Fibroblast of upper back skin (primary cell): ENCODE results near the gene PRKACG.
"Not testable (repeated sequence)": the region's sequence is repeated elsewhere in the genome, so short reads cannot be mapped to it uniquely, and the experiment has no call there.

Experiments used
- DNase-seq: peaks from one replicate; pipeline ENCODE4 v3.0.0-alpha.2; 2013

PRKACG gene

DNA sequence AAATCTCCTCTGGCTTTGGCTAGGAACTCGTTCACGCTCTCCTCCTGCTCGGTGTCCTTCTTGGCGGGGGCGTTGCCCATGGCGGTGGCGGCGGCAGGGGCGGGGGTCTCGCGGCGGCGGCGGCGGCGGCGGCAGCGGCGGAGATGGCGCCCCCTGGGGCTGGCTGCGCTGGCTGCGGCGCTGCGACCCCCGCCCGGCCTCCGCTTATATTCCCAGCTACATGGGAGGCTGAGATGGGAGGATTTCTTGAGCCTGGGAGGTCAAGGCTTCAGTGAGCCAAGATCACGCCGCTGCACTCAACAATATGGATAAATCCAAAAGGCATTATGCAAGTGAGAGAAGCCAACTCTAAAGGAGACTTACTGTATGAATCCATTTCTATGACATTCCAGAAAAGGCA, at the start of gene PRKACG:
Gene PRKACG, minus strand, starts transcription at position 101 of the 400 bp plus-strand sequence. Its CDS starts 21 bp downstream, at position 80.
- DNase-seq: no peak

DNA sequence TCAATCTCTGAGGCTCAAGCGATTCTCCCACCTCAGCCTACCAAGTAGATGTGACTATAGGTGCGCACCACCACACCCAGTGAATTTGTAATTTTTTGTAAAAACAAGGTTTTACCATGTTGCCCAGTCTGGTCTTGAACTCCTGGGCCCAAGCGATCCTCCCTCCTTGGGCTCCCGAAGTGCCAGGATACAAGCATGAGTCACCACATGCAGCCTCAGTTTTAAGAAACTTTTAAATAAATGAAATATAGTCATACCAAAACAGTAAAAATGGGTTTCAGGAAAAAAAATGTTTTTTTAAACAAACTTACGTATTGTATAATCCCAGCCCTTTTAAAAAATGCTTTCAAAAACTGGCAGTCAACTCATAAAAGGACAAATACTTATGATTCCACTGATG, 48.3 kb upstream of the PRKACG start:
- DNase-seq: no peak

DNA sequence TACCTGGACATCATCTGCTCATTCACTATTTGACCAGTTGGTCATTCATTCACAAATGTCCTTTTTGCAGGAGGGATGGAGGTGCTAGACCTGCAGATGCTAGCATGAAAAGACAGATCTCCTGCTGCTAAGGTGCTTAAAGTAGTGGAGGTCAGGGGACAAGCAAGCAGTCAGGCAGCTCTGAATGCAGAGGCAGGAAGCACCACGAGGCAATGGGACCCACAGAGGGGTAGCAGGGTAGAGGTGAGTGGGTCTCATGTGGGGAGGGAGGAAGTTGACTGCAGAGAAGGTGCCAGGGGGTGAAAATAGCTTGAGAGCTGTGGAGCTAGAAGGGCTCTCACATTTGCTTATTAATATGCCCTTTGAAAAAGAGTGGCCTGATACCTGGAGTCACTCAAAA, 46.9 kb upstream of the PRKACG start:
- no peak for DNase-seq

DNA sequence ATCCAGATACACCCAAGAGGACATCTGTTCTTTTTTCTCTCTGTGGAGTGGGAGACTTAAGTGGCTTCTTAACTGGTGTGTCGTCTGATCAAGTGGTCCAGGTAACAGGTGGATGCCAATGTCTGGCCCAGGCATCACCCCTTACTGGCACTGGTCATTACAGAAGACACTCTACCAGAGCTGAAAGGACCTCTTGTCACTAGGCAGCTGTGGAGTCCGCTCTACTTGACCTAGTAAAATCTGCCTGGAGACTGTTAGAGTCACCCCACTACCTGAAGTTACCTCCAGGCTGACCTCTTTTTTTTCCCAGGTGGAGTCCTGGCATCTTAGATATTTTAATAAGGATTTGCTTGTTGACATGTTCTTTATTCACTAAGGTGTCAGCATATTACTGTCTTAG, 44.2 kb upstream of the PRKACG start:
- DNase-seq: no peak

- peak; percentile 9 for DNase-seq
Measured at GRCh38 chr9:69056191-69056815, 42.4 kb upstream of the PRKACG start.

- no peak for DNase-seq
Measured at GRCh38 chr9:69054989-69055388, 41.1 kb upstream of the PRKACG start.

GRCh38 chr9:69050936-69051335, 37.0 kb upstream of the PRKACG start:
- DNase-seq: not testable (repeated sequence)

GRCh38 chr9:69049094-69049493, 35.2 kb upstream of the PRKACG start:
- no peak for DNase-seq

DNA sequence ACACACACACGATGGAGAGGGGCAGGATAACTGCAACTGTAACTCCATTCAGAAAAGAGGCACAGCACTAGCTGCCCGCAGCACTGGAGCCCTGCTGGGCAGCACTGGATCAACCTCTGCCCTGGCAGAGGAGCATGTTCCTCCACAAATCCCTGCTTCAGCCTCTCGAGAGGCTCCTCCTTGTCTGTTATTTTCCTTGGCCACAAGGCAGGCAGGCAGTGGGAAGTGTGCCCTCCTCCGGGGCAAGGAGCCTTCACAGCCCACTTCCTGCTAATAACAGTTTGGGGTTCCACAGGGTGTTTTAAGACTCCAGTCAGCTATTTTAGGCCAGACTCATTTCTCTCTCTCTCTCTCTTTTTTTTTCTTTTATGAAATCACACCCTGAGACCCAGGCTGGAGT, 33.5 kb upstream of the PRKACG start:
- no peak for DNase-seq

- DNase-seq: no peak
Measured at GRCh38 chr9:69046723-69047122, 32.8 kb upstream of the PRKACG start.

- no peak for DNase-seq
Measured at GRCh38 chr9:69045821-69046220, 31.9 kb upstream of the PRKACG start.

- DNase-seq: peak; percentile 43
Measured at GRCh38 chr9:69044240-69045219, 30.6 kb upstream of the PRKACG start.

- no peak for DNase-seq
Measured at GRCh38 chr9:69040646-69041045, 26.7 kb upstream of the PRKACG start.

DNA sequence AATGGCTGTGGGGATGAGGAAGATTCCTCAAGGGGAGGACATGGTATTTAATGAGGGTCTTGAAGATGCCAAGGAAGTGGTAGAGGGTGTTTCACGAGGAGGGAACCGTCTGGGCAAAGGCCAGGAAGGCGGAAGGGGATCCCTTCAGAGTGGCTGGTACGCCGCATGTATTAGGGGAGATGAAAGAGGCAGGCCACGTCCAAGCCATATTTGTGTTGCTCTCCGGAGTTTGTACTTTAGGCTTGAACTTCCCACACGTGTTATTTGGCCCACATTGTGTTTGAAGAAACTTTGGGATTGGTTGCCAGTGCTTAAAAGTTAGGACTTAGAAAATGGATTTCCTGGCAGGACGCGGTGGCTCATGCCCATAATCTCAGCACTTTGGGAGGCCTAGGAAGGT, 22.9 kb upstream of the PRKACG start:
- DNase-seq: no peak

DNA sequence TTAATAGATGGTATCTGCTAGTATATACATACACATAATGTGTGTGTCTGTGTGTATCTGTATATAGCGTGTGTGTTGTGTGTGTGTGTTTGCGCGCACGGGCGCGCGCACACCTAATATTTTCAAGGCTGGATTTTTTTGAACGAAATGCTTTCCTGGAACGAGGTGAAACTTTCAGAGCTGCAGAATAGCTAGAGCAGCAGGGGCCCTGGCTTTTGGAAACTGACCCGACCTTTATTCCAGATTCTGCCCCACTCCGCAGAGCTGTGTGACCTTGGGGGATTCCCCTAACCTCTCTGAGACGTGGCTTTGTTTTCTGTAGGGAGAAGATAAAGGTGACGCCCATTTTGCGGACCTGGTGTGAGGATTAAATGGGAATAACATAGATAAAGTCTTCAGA, 22.4 kb upstream of the PRKACG start:
- no peak for DNase-seq

GRCh38 chr9:69035438-69036308, 21.8 kb upstream of the PRKACG start, which contains the start of gene FXN:
Gene FXN (plus strand): TSS chr9:69035752. CDS start chr9:69035783, 31 bp downstream.
- peak; percentile 75 for DNase-seq

DNA sequence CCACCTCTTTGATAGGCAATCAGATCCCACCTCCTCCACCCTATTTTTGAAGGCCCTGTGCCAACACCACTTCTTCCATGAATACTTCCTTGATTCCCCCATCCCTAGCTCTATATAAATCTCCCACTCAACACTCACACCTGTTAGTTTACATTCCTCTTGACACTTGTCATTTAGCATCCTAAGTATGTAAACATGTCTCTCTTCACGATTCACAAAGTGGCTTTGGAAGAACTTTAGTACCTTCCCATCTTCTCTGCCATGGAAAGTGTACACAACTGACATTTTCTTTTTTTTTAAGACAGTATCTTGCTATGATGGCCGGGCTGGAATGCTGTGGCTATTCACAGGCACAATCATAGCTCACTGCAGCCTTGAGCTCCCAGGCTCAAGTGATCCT, 20.2 kb upstream of the PRKACG start:
- no peak for DNase-seq

DNA sequence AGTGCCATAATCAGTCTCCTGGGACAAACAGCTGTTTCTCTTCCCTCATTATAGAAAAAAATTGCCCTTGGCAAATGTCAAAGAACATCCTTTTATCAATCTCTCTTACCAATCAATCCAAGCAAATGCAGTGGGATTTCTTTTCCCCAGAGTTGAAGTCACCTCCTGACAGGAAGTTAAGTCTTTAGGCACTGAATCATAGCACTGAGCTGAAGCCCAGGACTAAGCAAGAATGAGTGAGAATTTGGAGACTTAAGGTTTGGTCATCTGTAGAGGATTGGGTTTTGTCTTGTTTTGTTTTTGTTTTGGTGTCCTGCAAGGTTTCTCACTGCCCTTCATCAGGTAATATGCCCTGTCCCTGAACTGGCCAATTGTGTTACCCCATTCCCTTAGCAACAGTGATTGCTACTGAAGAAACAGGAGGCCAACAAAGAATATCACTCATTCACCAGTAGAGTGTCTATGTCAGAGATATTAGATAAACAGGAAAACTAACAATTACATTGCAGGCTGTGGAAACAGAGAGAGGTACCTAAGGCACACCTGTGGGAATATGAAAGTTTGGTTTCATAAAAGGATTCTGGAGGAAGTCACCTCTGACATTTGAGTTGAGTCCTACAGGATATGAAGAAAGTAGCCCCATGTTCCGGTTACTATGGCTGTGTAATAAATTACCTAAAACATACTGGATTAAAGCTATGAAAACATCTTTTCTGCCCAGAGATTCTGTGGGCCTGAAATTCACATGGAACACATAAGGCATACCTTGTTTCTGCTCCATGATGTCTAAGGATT, 17.1 kb upstream of the PRKACG start:
- peak; percentile 17 for DNase-seq

GRCh38 chr9:69029535-69029934, 15.6 kb upstream of the PRKACG start:
- no peak for DNase-seq

DNA sequence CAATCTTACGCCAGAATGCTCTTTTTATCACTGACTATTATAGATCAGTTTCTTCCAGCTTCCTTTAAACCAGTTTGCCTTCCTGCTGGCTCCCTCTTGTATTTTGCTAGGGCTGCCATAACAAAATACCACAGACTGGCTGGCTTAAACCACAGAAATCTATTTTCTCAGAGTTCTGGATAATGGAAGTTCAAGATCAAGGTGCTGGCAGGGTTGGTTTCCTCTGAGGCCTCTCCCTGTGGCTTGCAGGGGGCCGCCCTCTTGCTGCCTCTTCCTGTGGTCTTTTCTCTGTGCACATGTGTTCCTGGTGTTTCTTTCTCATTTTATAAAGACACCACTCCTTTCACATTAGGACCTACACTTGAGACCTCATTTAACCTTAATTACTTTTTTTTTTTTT, 14.8 kb upstream of the PRKACG start:
- no peak for DNase-seq

- peak; percentile 25 for DNase-seq
Measured at GRCh38 chr9:69027355-69028097, 13.6 kb upstream of the PRKACG start.
